Neutrophil (primary cell): ENCODE results near the gene SLC5A9.

Source experiments
- H3K27ac ChIP-seq: fragments of 200-600 bp; sonication (generic); 2 replicates; pipeline ENCODE4 v1.5.1; 2016; ENCODE audit warnings: mild to moderate bottlenecking, moderate library complexity
- H3K27me3 ChIP-seq: fragments of 200-600 bp; sonication (generic); 2 replicates; pipeline ENCODE4 v1.6.0; 2016; ENCODE audit warnings: mild to moderate bottlenecking
- H3K36me3 ChIP-seq: fragments of 200-600 bp; sonication (generic); 2 replicates; pipeline ENCODE4 v1.5.1; 2017
- H3K4me1 ChIP-seq, 2 experiments: fragments of 200-600 bp in 1 of 2; sonication (generic) in 1 of 2; 1 replicate in 1 of 2; 2 replicates in 1 of 2; pipeline versions ENCODE4 v1.5.1 to v1.6.1; 2013 to 2016; ENCODE audit warnings: low read depth in 1 of 2, low read length in 1 of 2, mild to moderate bottlenecking in 1 of 2, moderate library complexity in 1 of 2; ENCODE audit not compliant: control insufficient read depth in 1 of 2, insufficient read depth in 1 of 2
- H3K4me3 ChIP-seq, 2 experiments: fragments of 200-600 bp in 1 of 2; sonication (generic) in 1 of 2; 1 replicate in 1 of 2; 2 replicates in 1 of 2; pipeline ENCODE4 v1.5.1; 2013 to 2016; ENCODE audit warnings: low read depth in 1 of 2, low read length in 1 of 2, mild to moderate bottlenecking in 1 of 2, moderate library complexity in 1 of 2
- H3K9me3 ChIP-seq: fragments of 200-600 bp; sonication (generic); 2 replicates; pipeline ENCODE4 v1.5.1; 2016
- TF ChIP-seq, protein P1 (sequence below): fragments of 200-600 bp; sonication (generic); IDR thresholded peaks from 2 replicates; pipeline ENCODE4 v1.5.1; 2016; ENCODE audit warnings: antibody characterized with exemption

The SLC5A9 gene

DNA sequence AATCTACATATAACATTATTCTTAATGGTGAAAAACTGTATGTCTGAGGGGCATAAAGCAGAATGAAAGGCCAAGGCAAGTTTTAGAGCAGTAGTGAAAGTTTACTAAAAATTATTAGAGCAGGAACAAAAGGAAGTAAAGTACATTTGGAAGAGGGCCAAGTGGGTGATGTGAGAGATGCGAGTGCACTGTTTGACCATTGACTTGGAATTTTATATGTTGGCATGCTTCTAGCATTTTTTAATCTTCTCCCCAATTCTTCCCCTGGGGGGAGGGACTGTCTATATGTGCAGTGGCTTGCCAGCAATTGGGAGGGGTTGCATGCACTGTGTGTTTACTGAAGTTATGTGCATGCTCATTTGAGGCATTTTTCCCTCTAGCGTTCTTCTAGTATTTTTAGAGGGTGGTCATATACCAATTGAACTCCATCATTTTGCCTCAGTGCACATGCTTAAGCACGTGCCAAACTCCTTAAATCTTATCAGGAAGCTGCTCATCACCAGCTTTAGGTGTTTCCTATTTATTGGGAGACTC is 36.1 kb upstream of the SLC5A9 start:
- H3K27ac ChIP-seq = no peak overlapping the region
- H3K27me3 ChIP-seq = no peaks in the 10 kb centered on the region
- H3K36me3 ChIP-seq = no peaks in the 10 kb centered on the region
- H3K4me1 ChIP-seq = no peaks in the 10 kb centered on the region
- TF ChIP-seq, protein P1, sequence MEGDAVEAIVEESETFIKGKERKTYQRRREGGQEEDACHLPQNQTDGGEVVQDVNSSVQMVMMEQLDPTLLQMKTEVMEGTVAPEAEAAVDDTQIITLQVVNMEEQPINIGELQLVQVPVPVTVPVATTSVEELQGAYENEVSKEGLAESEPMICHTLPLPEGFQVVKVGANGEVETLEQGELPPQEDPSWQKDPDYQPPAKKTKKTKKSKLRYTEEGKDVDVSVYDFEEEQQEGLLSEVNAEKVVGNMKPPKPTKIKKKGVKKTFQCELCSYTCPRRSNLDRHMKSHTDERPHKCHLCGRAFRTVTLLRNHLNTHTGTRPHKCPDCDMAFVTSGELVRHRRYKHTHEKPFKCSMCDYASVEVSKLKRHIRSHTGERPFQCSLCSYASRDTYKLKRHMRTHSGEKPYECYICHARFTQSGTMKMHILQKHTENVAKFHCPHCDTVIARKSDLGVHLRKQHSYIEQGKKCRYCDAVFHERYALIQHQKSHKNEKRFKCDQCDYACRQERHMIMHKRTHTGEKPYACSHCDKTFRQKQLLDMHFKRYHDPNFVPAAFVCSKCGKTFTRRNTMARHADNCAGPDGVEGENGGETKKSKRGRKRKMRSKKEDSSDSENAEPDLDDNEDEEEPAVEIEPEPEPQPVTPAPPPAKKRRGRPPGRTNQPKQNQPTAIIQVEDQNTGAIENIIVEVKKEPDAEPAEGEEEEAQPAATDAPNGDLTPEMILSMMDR = no peak
- no peaks in the 10 kb centered on the region for H3K9me3 ChIP-seq
- H3K4me3 ChIP-seq = no peak overlapping the region

DNA sequence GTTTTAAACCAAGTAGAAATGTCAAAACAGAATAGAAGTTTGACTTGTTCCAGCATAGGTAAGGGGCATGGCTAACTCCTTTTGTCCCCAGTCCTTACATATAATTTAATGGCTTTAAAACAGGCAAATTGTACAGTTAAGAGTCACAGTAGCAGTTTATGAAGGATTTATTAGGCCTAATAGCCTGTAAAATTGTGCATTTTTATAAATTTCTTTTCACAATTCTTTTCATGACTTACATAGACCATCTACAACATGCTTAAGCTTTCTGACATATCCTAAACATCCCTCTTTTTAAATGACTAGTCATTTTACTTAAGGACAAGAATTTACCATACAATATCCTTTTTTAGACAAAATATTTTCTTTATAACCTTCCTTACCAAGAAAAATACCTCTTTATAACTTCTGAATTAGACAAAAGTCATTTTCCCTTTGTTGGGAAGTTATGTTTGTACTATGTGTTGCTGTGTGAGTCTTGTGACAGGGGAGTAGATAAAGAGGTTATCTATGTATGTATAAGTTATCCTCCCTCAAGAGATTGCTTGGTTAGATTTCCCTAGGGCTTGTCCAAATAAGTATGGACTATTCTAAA is 34.5 kb upstream of the SLC5A9 start:
- TF ChIP-seq, protein P1 = no peak
- Histone ChIP-seq H3K36me3 (no peaks in the 10 kb centered on the region), H3K4me3 (no peak overlapping the region), H3K27ac (no peak overlapping the region), H3K27me3 (no peaks in the 10 kb centered on the region), H3K9me3 (no peaks in the 10 kb centered on the region), H3K4me1 (no peaks in the 10 kb centered on the region)

DNA sequence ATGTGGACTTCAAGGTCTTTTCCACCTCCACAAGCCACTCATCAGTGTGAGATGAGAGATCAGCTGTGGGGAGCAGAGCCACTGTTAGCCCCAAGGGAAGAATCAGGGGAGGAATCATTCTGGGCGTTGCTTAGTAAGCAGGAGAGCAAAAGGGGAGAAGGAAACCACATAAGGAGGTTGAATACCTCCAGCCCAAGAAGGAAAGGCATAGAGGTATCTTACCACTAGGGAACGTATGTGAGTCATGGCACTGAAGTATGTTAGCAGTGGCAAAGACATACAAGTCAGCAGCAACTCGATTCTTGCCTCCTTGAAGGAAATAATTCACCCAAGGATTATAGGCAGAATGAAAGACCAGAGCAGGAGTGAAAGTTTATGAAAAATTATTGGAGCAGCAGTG is 31.6 kb upstream of the SLC5A9 start:
- Histone ChIP-seq H3K27me3 (no peaks in the 10 kb centered on the region), H3K4me1 (no peaks in the 10 kb centered on the region), H3K4me3 (no peak overlapping the region), H3K9me3 (no peaks in the 10 kb centered on the region), H3K27ac (no peak overlapping the region), H3K36me3 (no peaks in the 10 kb centered on the region)
- TF ChIP-seq, protein P1 = no peak

DNA sequence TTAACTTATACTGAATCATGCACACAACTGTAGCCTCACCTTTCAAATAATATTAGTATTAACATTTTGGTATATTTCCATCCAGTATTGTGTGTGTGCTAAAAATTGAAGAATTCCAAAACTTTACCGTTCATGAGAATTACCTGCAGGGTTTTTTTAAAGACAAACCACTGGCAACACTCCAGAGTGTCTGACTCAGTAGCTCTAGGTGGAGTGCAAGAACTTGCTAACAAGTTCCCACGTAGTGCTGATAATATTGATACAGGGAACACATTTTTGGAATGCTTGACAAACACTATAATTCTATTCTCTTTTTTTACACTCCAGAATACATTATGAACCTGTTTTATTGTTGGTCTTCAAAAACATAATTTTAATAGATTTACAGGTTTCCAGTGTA is 27.7 kb upstream of the SLC5A9 start:
- TF ChIP-seq, protein P1 = no peak

DNA sequence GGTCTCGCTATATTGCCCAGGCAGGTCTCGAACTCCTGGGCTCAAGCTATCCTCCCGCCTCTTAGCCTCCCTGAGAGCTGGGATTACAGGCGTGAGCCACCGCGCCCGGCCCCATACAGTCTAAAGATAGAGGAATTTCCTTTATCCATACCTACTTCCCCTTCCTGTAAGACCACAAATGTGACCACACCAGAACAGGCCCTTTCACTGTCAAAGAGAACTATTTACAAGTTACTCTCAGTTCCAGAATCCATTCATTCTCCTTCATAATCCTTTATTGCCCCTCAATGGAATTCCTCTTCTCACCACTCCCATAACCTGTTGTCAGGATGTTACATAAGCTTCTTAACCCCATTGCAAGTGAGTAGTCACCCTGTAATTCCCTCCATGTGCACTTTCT is 26.3 kb upstream of the SLC5A9 start:
- Histone ChIP-seq H3K9me3 (no peaks in the 10 kb centered on the region), H3K4me3 (no peak overlapping the region), H3K36me3 (no peaks in the 10 kb centered on the region), H3K27ac (no peak overlapping the region), H3K27me3 (no peaks in the 10 kb centered on the region), H3K4me1 (no peaks in the 10 kb centered on the region)
- TF ChIP-seq, protein P1 = no peak

More for the DNA sequence above, 27.7 kb upstream of the SLC5A9 start:
- Histone ChIP-seq H3K27me3 (no peaks in the 10 kb centered on the region), H3K27ac (no peak overlapping the region), H3K4me3 (no peak overlapping the region), H3K36me3 (no peaks in the 10 kb centered on the region), H3K9me3 (no peaks in the 10 kb centered on the region), H3K4me1 (no peaks in the 10 kb centered on the region)
